ENCODE measurements around the gene ARHGAP27. TPM values are rescaled to one million over a fixed set of nuclear protein-coding genes. Genes with fewer than 3 reads are reported as not detected.

Gene ARHGAP27
- total RNA-seq, 1 experiment from 2014 or later, result 12.9 TPM

GRCh38 chr17:45353043-45353442, 79.6 kb downstream of the ARHGAP27 start (continued):
- TF ChIP-seq ZNF532 (CRISPR knock-in tag; IDR thresholded peaks at IDR 0.05; ENCODE audit: borderline replicate concordance) (no peak), RORB (CRISPR knock-in tag; IDR thresholded peaks at IDR 0.05) (no peak), ELF4 (CRISPR knock-in tag; IDR thresholded peaks at IDR 0.05; ENCODE audit: low read depth) (no peak), ZNF416 (CRISPR knock-in tag; IDR thresholded peaks at IDR 0.05) (no peak), RELA (CRISPR knock-in tag; IDR thresholded peaks at IDR 0.05; ENCODE audit: borderline replicate concordance) (no peak), JAZF1 (CRISPR knock-in tag; IDR thresholded peaks at IDR 0.05) (no peak)
- TF ChIP-seq, protein P1, sequence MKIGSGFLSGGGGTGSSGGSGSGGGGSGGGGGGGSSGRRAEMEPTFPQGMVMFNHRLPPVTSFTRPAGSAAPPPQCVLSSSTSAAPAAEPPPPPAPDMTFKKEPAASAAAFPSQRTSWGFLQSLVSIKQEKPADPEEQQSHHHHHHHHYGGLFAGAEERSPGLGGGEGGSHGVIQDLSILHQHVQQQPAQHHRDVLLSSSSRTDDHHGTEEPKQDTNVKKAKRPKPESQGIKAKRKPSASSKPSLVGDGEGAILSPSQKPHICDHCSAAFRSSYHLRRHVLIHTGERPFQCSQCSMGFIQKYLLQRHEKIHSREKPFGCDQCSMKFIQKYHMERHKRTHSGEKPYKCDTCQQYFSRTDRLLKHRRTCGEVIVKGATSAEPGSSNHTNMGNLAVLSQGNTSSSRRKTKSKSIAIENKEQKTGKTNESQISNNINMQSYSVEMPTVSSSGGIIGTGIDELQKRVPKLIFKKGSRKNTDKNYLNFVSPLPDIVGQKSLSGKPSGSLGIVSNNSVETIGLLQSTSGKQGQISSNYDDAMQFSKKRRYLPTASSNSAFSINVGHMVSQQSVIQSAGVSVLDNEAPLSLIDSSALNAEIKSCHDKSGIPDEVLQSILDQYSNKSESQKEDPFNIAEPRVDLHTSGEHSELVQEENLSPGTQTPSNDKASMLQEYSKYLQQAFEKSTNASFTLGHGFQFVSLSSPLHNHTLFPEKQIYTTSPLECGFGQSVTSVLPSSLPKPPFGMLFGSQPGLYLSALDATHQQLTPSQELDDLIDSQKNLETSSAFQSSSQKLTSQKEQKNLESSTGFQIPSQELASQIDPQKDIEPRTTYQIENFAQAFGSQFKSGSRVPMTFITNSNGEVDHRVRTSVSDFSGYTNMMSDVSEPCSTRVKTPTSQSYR (CRISPR knock-in tag; IDR thresholded peaks at IDR 0.05), result no peak

DNA sequence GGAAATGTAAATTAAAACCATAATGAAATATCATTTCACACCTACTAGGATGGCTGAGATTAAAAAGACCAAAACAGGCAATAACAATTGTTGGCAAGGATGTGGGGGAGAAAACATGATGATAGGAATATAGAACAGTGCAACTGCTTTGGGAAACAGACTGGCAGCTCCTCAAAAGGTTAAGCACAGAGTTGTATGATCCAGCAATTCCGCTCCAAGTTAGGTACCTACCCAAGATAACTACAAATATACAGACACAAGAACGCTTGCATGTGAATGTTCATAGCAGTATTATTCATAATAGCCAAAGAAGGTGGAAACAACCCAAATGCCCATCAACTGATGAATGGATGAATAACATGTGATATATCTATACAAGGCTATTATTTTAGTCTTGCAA, 80.8 kb downstream of the ARHGAP27 start:
- CTCF ChIA-PET, result no interaction called here
- TF ChIP-seq USF1 (CRISPR knock-in tag; IDR thresholded peaks at IDR 0.05) (no peak), SMAD3 (CRISPR knock-in tag; IDR thresholded peaks at IDR 0.05; ENCODE audit: borderline replicate concordance) (no peak), NFE2L1 (CRISPR knock-in tag; IDR thresholded peaks at IDR 0.05) (no peak), ELF4 (CRISPR knock-in tag; IDR thresholded peaks at IDR 0.05; ENCODE audit: low read depth) (no peak), RORB (CRISPR knock-in tag; IDR thresholded peaks at IDR 0.05) (no peak), NR1H2 (CRISPR knock-in tag; IDR thresholded peaks at IDR 0.05) (no peak), CREM (CRISPR knock-in tag; IDR thresholded peaks at IDR 0.05) (no peak), SP1 (CRISPR knock-in tag; conservative IDR thresholded peaks at IDR 0.05) (no peak), IRF2 (CRISPR knock-in tag; IDR thresholded peaks at IDR 0.05; ENCODE audit: borderline replicate concordance, low read depth) (no peak), MXD4 (CRISPR knock-in tag; IDR thresholded peaks at IDR 0.05; ENCODE audit: borderline replicate concordance) (no peak), NR3C1 (CRISPR knock-in tag; conservative IDR thresholded peaks at IDR 0.05; ENCODE audit: low read depth) (no peak), ZNF423 (CRISPR knock-in tag; IDR thresholded peaks at IDR 0.05) (no peak), ZNF138 (CRISPR knock-in tag; conservative IDR thresholded peaks at IDR 0.05) (no peak), NFYB (CRISPR knock-in tag; conservative IDR thresholded peaks at IDR 0.05; ENCODE audit: low read depth) (no peak), JUN (CRISPR knock-in tag; IDR thresholded peaks at IDR 0.05) (no peak), JAZF1 (CRISPR knock-in tag; IDR thresholded peaks at IDR 0.05) (no peak), ZNF232 (CRISPR knock-in tag; IDR thresholded peaks at IDR 0.05) (no peak)
- TF ChIP-seq, protein P2, sequence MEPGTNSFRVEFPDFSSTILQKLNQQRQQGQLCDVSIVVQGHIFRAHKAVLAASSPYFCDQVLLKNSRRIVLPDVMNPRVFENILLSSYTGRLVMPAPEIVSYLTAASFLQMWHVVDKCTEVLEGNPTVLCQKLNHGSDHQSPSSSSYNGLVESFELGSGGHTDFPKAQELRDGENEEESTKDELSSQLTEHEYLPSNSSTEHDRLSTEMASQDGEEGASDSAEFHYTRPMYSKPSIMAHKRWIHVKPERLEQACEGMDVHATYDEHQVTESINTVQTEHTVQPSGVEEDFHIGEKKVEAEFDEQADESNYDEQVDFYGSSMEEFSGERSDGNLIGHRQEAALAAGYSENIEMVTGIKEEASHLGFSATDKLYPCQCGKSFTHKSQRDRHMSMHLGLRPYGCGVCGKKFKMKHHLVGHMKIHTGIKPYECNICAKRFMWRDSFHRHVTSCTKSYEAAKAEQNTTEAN (CRISPR knock-in tag; IDR thresholded peaks at IDR 0.05), result no peak
- TF ChIP-seq, protein P3, sequence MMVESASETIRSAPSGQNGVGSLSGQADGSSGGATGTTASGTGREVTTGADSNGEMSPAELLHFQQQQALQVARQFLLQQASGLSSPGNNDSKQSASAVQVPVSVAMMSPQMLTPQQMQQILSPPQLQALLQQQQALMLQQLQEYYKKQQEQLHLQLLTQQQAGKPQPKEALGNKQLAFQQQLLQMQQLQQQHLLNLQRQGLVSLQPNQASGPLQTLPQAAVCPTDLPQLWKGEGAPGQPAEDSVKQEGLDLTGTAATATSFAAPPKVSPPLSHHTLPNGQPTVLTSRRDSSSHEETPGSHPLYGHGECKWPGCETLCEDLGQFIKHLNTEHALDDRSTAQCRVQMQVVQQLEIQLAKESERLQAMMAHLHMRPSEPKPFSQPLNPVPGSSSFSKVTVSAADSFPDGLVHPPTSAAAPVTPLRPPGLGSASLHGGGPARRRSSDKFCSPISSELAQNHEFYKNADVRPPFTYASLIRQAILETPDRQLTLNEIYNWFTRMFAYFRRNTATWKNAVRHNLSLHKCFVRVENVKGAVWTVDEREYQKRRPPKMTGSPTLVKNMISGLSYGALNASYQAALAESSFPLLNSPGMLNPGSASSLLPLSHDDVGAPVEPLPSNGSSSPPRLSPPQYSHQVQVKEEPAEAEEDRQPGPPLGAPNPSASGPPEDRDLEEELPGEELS (CRISPR knock-in tag; IDR thresholded peaks at IDR 0.05), result no peak
- TF ChIP-seq, protein P4, sequence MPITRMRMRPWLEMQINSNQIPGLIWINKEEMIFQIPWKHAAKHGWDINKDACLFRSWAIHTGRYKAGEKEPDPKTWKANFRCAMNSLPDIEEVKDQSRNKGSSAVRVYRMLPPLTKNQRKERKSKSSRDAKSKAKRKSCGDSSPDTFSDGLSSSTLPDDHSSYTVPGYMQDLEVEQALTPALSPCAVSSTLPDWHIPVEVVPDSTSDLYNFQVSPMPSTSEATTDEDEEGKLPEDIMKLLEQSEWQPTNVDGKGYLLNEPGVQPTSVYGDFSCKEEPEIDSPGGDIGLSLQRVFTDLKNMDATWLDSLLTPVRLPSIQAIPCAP (CRISPR knock-in tag; IDR thresholded peaks at IDR 0.05), result no peak
- Mint-ChIP-seq H3K27ac (no peak overlapping the region), H3K36me3 (no peaks in the 10 kb centered on the region), H3K4me3 (no peak overlapping the region), H3K4me1 (no peaks in the 10 kb centered on the region), H3K9me3 (peaks cover 21% of the 10 kb centered on the region), H3K27me3 (ENCODE audit: low read depth) (peaks cover 23% of the 10 kb centered on the region)
- no peak for DNase-seq (ENCODE audit: low spot score)
- POLR2A ChIA-PET, result no interaction called here
- no peak for ATAC-seq

Data from WTC11 (cell line).